ENCODE results near the gene MOSPD3. TPM values are rescaled to one million over a fixed set of nuclear protein-coding genes. Genes with fewer than 3 reads are reported as not detected.

The MOSPD3 gene
- total and polyA plus RNA-seq, 2 experiments from 2014 or later, result 8.8 to 44.4 TPM

GRCh38 chr7:100620804-100621203 lies 8.5 kb downstream of the MOSPD3 start:
- Histone ChIP-seq H3K4me3 (no peak overlapping the region), H3K4me2 (no peak overlapping the region), H3K27ac (no peak overlapping the region), H3K9me2 (replicated peaks; ENCODE audit: insufficient read depth) (no peaks in the 10 kb centered on the region), H3K27me3 (no peaks in the 10 kb centered on the region), H3K79me2 (no peaks in the 10 kb centered on the region), H4K20me1 (ENCODE audit: insufficient read depth, poor library complexity, severe bottlenecking) (no peaks in the 10 kb centered on the region), H2AFZ (no peak overlapping the region), H3K36me3 (replicated peaks; ENCODE audit: insufficient read depth, low read depth) (no peaks in the 10 kb centered on the region), H3K4me1 (ENCODE audit: insufficient read depth) (no peaks in the 10 kb centered on the region), H3K9me3 (ENCODE audit: low read depth) (no peaks in the 10 kb centered on the region)
- WGBS (ENCODE audit: low lambda C conversion rate, missing lambda C conversion rate), result 94% methylated on average over 23 of the region's 23 CpGs
- DNase-seq (ENCODE audit: low spot score), result no peak
- TF ChIP-seq EZH2 (IDR thresholded peaks at IDR 0.05; ENCODE audit: borderline replicate concordance) (no peak), CTCF (IDR thresholded peaks at IDR 0.05; ENCODE audit: poor library complexity) (no peak), EZH2phosphoT487 (IDR thresholded peaks at IDR 0.05; ENCODE audit: low read depth, severe bottlenecking, unreplicated experiment) (no peak)

GRCh38 chr7:100621554-100621953 lies 9.2 kb downstream of the MOSPD3 start:
- 61% methylated on average over 8 of the region's 8 CpGs for WGBS (ENCODE audit: low lambda C conversion rate, missing lambda C conversion rate)

GRCh38 chr7:100623951-100624824 lies 11.8 kb downstream of the MOSPD3 start:
- no peaks in the 10 kb centered on the region for H4K20me1 ChIP-seq (ENCODE audit: insufficient read depth, poor library complexity, severe bottlenecking)
- no peak overlapping the region for H3K4me2 ChIP-seq
- no peak for DNase-seq (ENCODE audit: low spot score)
- no peaks in the 10 kb centered on the region for H3K79me2 ChIP-seq
- TF ChIP-seq EZH2phosphoT487 (IDR thresholded peaks at IDR 0.05; ENCODE audit: low read depth, severe bottlenecking, unreplicated experiment) (no peak), CTCF (IDR thresholded peaks at IDR 0.05; ENCODE audit: poor library complexity) (no peak), EZH2 (IDR thresholded peaks at IDR 0.05; ENCODE audit: borderline replicate concordance) (no peak)
- no peaks in the 10 kb centered on the region for H3K36me3 ChIP-seq (replicated peaks; ENCODE audit: insufficient read depth, low read depth)
- no peaks in the 10 kb centered on the region for H3K9me2 ChIP-seq (replicated peaks; ENCODE audit: insufficient read depth)
- H3K4me3 ChIP-seq, result no peak overlapping the region
- peaks cover 2% of the 10 kb centered on the region for H3K4me1 ChIP-seq (ENCODE audit: insufficient read depth)
- H3K27ac ChIP-seq, result no peak overlapping the region
- whole genome bisulfite sequencing (ENCODE audit: low lambda C conversion rate, missing lambda C conversion rate), result 93% methylated on average over 15 of the region's 15 CpGs
- no peaks in the 10 kb centered on the region for H3K9me3 ChIP-seq (ENCODE audit: low read depth)
- no peak overlapping the region for H2AFZ ChIP-seq
- no peaks in the 10 kb centered on the region for H3K27me3 ChIP-seq

More at GRCh38 chr7:100621554-100621953, 9.2 kb downstream of the MOSPD3 start:
- DNase-seq (ENCODE audit: low spot score), result no peak
- TF ChIP-seq CTCF (IDR thresholded peaks at IDR 0.05; ENCODE audit: poor library complexity) (no peak), EZH2phosphoT487 (IDR thresholded peaks at IDR 0.05; ENCODE audit: low read depth, severe bottlenecking, unreplicated experiment) (no peak), EZH2 (IDR thresholded peaks at IDR 0.05; ENCODE audit: borderline replicate concordance) (no peak)
- no peaks in the 10 kb centered on the region for H3K36me3 ChIP-seq (replicated peaks; ENCODE audit: insufficient read depth, low read depth)
- H3K9me3 ChIP-seq (ENCODE audit: low read depth), result no peaks in the 10 kb centered on the region
- H3K9me2 ChIP-seq (replicated peaks; ENCODE audit: insufficient read depth), result no peaks in the 10 kb centered on the region
- H2AFZ ChIP-seq, result no peak overlapping the region
- no peaks in the 10 kb centered on the region for H3K27me3 ChIP-seq
- no peak overlapping the region for H3K4me2 ChIP-seq
- no peak overlapping the region for H3K4me3 ChIP-seq
- no peaks in the 10 kb centered on the region for H3K4me1 ChIP-seq (ENCODE audit: insufficient read depth)
- H3K79me2 ChIP-seq, result no peaks in the 10 kb centered on the region
- H4K20me1 ChIP-seq (ENCODE audit: insufficient read depth, poor library complexity, severe bottlenecking), result no peaks in the 10 kb centered on the region
- H3K27ac ChIP-seq, result no peak overlapping the region
